GM18502 (cell line): ENCODE data around the gene MYOZ1.
"Not testable (repeated sequence)": the region's sequence is repeated elsewhere in the genome, so short reads cannot be mapped to it uniquely, and the experiment has no call there.

Experiments
- ATAC-seq: cut with Tn5 transposase; IDR thresholded peaks from one replicate; pipeline ENCODE4 v1.9.1; 2021; ENCODE audit warnings: mild to moderate bottlenecking; ENCODE audit not compliant: unreplicated experiment, poor library complexity

The MYOZ1 gene

GRCh38 chr10:73647875-73648651, 6.8 kb upstream of the MYOZ1 start:
- no peak for ATAC-seq

- no peak for ATAC-seq
These were observed 6.1 kb upstream of the MYOZ1 start for GRCh38 chr10:73647211-73647874.

- no peak for ATAC-seq
These were observed 5.3 kb upstream of the MYOZ1 start for GRCh38 chr10:73646598-73647041.

GRCh38 chr10:73645251-73645650, 4.0 kb upstream of the MYOZ1 start:
- no peak for ATAC-seq

GRCh38 chr10:73644767-73645166, 3.5 kb upstream of the MYOZ1 start:
- ATAC-seq: no peak

GRCh38 chr10:73644015-73644743, 2.9 kb upstream of the MYOZ1 start:
- ATAC-seq: no peak

- ATAC-seq: no peak
These were observed 2.1 kb upstream of the MYOZ1 start for GRCh38 chr10:73643362-73643761.

- ATAC-seq: no peak
These were observed 2.0 kb downstream of the MYOZ1 start for GRCh38 chr10:73639286-73639685.

- no peak for ATAC-seq
These were observed 5.5 kb downstream of the MYOZ1 start for GRCh38 chr10:73635781-73636180.

- no peak for ATAC-seq
These were observed 6.9 kb downstream of the MYOZ1 start for GRCh38 chr10:73634421-73634820.

GRCh38 chr10:73629165-73629564, 12.1 kb downstream of the MYOZ1 start:
- no peak for ATAC-seq

GRCh38 chr10:73628405-73628804, 12.9 kb downstream of the MYOZ1 start:
- no peak for ATAC-seq

- no peak for ATAC-seq
These were observed 14.0 kb downstream of the MYOZ1 start for GRCh38 chr10:73627300-73627699.

GRCh38 chr10:73625884-73626752, 15.2 kb downstream of the MYOZ1 start:
- peak; percentile 96 for ATAC-seq

GRCh38 chr10:73625004-73625883, 16.0 kb downstream of the MYOZ1 start:
- ATAC-seq: peak; percentile 37

- no peak for ATAC-seq
These were observed 18.2 kb downstream of the MYOZ1 start for GRCh38 chr10:73623056-73623455.

- not testable (repeated sequence) for ATAC-seq
These were observed 20.3 kb downstream of the MYOZ1 start for GRCh38 chr10:73620974-73621373.

- ATAC-seq: not testable (repeated sequence)
These were observed 24.1 kb downstream of the MYOZ1 start for GRCh38 chr10:73617143-73617542.

- no peak for ATAC-seq
These were observed 26.6 kb downstream of the MYOZ1 start for GRCh38 chr10:73614720-73615119.
